ENCODE measurements around the gene SPRYD7.

GRCh38 chr13:49936968-49937273 is 781 bp upstream of the SPRYD7 start:
- TF ChIP-seq CTCF (CRISPR knock-in tag; IDR thresholded peaks at IDR 0.05) (no peak), FOSL2 (CRISPR knock-in tag; IDR thresholded peaks at IDR 0.05) (no peak), CBX2 (IDR thresholded peaks at IDR 0.05; ENCODE audit: low read depth, low read length) (no peak), CBX2 (CRISPR knock-in tag; IDR thresholded peaks at IDR 0.05; ENCODE audit: low read depth) (no peak), ZBTB46 (CRISPR knock-in tag; IDR thresholded peaks at IDR 0.05; ENCODE audit: borderline replicate concordance) (no peak)
